ENCODE data around the gene OBSCN. TPM values are rescaled to one million over a fixed set of nuclear protein-coding genes. Genes with fewer than 3 reads are reported as not detected.

Gene OBSCN
- total RNA-seq, 1 donor from 2014 or later = 10.2 TPM

GRCh38 chr1:228209657-228210056, 1.8 kb downstream of the OBSCN start:
- Mint-ChIP-seq H3K4me3 (ENCODE audit: unreplicated experiment) (no peak overlapping the region), H3K4me1 (ENCODE audit: low read depth) (peaks cover 3% of the 10 kb centered on the region), H3K9me3 (ENCODE audit: low read depth) (no peaks in the 10 kb centered on the region), H3K27ac (ENCODE audit: unreplicated experiment) (no peak overlapping the region), H3K36me3 (ENCODE audit: low read depth) (no peaks in the 10 kb centered on the region), H3K27me3 (ENCODE audit: low read depth) (no peaks in the 10 kb centered on the region)
- TF ChIP-seq, protein P1, sequence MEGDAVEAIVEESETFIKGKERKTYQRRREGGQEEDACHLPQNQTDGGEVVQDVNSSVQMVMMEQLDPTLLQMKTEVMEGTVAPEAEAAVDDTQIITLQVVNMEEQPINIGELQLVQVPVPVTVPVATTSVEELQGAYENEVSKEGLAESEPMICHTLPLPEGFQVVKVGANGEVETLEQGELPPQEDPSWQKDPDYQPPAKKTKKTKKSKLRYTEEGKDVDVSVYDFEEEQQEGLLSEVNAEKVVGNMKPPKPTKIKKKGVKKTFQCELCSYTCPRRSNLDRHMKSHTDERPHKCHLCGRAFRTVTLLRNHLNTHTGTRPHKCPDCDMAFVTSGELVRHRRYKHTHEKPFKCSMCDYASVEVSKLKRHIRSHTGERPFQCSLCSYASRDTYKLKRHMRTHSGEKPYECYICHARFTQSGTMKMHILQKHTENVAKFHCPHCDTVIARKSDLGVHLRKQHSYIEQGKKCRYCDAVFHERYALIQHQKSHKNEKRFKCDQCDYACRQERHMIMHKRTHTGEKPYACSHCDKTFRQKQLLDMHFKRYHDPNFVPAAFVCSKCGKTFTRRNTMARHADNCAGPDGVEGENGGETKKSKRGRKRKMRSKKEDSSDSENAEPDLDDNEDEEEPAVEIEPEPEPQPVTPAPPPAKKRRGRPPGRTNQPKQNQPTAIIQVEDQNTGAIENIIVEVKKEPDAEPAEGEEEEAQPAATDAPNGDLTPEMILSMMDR (IDR thresholded peaks at IDR 0.05) = no peak
- DNase-seq (ENCODE audit: low spot score) = no peak

DNA sequence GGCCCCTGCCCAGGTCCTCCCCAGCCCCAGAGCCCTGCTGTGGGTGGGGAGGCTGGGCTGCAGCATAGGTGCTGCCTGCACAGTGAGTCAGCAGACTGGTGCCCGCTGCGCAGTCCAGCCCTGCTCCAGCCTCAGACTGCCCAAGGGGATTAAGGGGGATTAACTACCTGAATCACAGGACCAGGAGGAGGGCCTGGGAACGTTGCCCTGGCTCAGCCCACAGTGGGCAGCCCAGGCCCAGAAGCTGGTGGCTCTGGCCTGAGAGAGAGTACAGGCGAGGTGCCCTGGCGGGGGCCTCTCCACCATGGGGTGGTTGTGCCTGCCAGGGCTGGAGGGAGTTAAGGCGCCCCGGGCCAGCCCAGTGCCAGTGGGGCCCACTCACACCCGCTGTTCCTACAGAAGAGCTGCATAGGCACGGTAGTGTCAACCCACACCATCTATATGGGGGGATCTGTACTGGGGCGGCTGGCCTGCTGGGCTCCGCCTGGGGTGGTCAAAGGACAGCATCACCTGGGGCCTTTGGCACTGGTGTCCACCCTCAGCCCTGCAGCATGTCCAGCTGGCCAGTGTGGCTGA, 2.3 kb downstream of the OBSCN start:
- TF ChIP-seq, protein P1 (IDR thresholded peaks at IDR 0.05) = no peak
- no peak overlapping the region for H3K4me3 Mint-ChIP-seq (ENCODE audit: unreplicated experiment)
- no peak for DNase-seq (ENCODE audit: low spot score)
- H3K27me3 Mint-ChIP-seq (ENCODE audit: low read depth) = no peaks in the 10 kb centered on the region
- H3K27ac Mint-ChIP-seq (ENCODE audit: unreplicated experiment) = no peak overlapping the region
- H3K4me1 Mint-ChIP-seq (ENCODE audit: low read depth) = peaks cover 3% of the 10 kb centered on the region
- no peaks in the 10 kb centered on the region for H3K9me3 Mint-ChIP-seq (ENCODE audit: low read depth)
- H3K36me3 Mint-ChIP-seq (ENCODE audit: low read depth) = no peaks in the 10 kb centered on the region

DNA sequence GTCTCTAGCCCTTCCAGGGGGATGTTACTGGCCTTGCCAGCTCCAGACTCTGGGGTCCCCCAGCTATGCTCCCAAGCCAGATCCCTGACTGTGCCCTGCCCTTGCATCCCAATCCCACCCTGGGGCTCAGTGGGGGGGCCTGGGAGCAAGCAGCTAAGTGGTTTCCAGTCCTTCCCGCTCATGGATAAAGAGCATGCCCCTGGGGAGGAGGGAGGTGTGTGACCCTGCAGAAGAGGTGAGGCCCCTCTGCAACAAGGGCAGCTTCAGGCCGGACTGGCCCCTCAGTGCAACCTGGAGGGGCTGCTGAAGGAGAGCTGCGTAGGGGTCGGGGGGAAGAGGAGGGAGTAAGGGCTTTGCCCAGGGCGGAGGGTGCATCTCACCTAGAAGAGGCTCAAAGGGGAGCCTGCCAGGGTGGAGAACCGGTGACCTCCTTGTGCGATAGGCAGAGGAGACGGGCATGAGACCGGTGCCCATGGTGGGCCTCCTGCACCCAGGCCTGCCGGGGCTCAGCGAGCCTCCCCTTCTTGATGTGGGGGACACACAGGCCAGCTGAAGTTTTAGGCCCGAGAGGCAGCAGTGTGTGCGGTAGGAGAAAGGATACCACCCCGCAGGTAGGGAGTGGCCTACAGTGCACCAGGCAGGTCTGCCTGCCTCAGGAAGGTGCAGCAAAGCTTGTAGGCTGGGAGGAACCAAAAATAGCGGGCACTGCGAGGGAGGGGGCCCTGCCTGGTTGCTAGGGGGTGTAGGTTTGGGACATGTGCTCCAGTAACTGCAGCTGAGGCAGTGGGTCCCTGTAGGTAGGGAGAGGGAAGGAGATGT, 3.1 kb downstream of the OBSCN start:
- no peaks in the 10 kb centered on the region for H3K36me3 Mint-ChIP-seq (ENCODE audit: low read depth)
- no peaks in the 10 kb centered on the region for H3K27me3 Mint-ChIP-seq (ENCODE audit: low read depth)
- peaks cover 3% of the 10 kb centered on the region for H3K4me1 Mint-ChIP-seq (ENCODE audit: low read depth)
- no peak for DNase-seq (ENCODE audit: low spot score)
- no peaks in the 10 kb centered on the region for H3K9me3 Mint-ChIP-seq (ENCODE audit: low read depth)
- no peak overlapping the region for H3K4me3 Mint-ChIP-seq (ENCODE audit: unreplicated experiment)
- no peak overlapping the region for H3K27ac Mint-ChIP-seq (ENCODE audit: unreplicated experiment)
- TF ChIP-seq, protein P1 (IDR thresholded peaks at IDR 0.05) = no peak

GRCh38 chr1:228211531-228212414, 3.9 kb downstream of the OBSCN start:
- Mint-ChIP-seq H3K27ac (ENCODE audit: unreplicated experiment) (no peak overlapping the region), H3K9me3 (ENCODE audit: low read depth) (no peaks in the 10 kb centered on the region)

More at GRCh38 chr1:228211531-228212414, 3.9 kb downstream of the OBSCN start:
- TF ChIP-seq, protein P1 (IDR thresholded peaks at IDR 0.05) = no peak
- DNase-seq (ENCODE audit: low spot score) = no peak
- no peaks in the 10 kb centered on the region for H3K27me3 Mint-ChIP-seq (ENCODE audit: low read depth)
- no peaks in the 10 kb centered on the region for H3K4me1 Mint-ChIP-seq (ENCODE audit: low read depth)
- H3K4me3 Mint-ChIP-seq (ENCODE audit: unreplicated experiment) = no peak overlapping the region
- no peaks in the 10 kb centered on the region for H3K36me3 Mint-ChIP-seq (ENCODE audit: low read depth)
